ENCODE results near the gene TRIM66.
A peak's percentile ranks its signal among the peaks of the same experiment; 100 is the strongest.
"Not testable (repeated sequence)": the region's sequence is repeated elsewhere in the genome, so short reads cannot be mapped to it uniquely, and the experiment has no call there.

The TRIM66 gene

GRCh38 chr11:8691601-8692000 lies 9.1 kb upstream of the TRIM66 start:
- DNase-seq (ENCODE audit: low read depth), result no peak

- no peak for DNase-seq (ENCODE audit: low read depth)
Measured at GRCh38 chr11:8690374-8691342, 8.2 kb upstream of the TRIM66 start.

GRCh38 chr11:8689726-8690255 lies 7.3 kb upstream of the TRIM66 start:
- DNase-seq (ENCODE audit: low read depth), result no peak

- DNase-seq (ENCODE audit: low read depth), result peak; percentile 66
Measured at GRCh38 chr11:8688414-8689362, 6.2 kb upstream of the TRIM66 start.

GRCh38 chr11:8686325-8686724 lies 3.9 kb upstream of the TRIM66 start:
- no peak for DNase-seq (ENCODE audit: low read depth)

GRCh38 chr11:8685820-8686219 lies 3.4 kb upstream of the TRIM66 start:
- DNase-seq (ENCODE audit: low read depth), result no peak

- no peak for DNase-seq (ENCODE audit: low read depth)
Measured at GRCh38 chr11:8685306-8685705, 2.8 kb upstream of the TRIM66 start.

GRCh38 chr11:8684600-8685290 lies 2.3 kb upstream of the TRIM66 start:
- DNase-seq (ENCODE audit: low read depth), result no peak

- no peak for DNase-seq (ENCODE audit: low read depth)
Measured at GRCh38 chr11:8683115-8683807, 796 bp upstream of the TRIM66 start.

GRCh38 chr11:8681837-8682302 lies 595 bp downstream of the TRIM66 start:
- DNase-seq (ENCODE audit: low read depth), result no peak

GRCh38 chr11:8679006-8679405 lies 3.5 kb downstream of the TRIM66 start:
- no peak for DNase-seq (ENCODE audit: low read depth)

- DNase-seq (ENCODE audit: low read depth), result no peak
Measured at GRCh38 chr11:8676458-8676857, 6.0 kb downstream of the TRIM66 start.

GRCh38 chr11:8674859-8675258 lies 7.6 kb downstream of the TRIM66 start:
- DNase-seq (ENCODE audit: low read depth), result no peak

- no peak for DNase-seq (ENCODE audit: low read depth)
Measured at GRCh38 chr11:8672346-8672745, 10.1 kb downstream of the TRIM66 start.

GRCh38 chr11:8671651-8672062 lies 10.8 kb downstream of the TRIM66 start:
- no peak for DNase-seq (ENCODE audit: low read depth)

GRCh38 chr11:8671193-8671612 lies 11.3 kb downstream of the TRIM66 start:
- DNase-seq (ENCODE audit: low read depth), result no peak

- DNase-seq (ENCODE audit: low read depth), result not testable (repeated sequence)
Measured at GRCh38 chr11:8670081-8670480, 12.4 kb downstream of the TRIM66 start.

- no peak for DNase-seq (ENCODE audit: low read depth)
Measured at GRCh38 chr11:8665222-8665621, 17.2 kb downstream of the TRIM66 start.

- no peak for DNase-seq (ENCODE audit: low read depth)
Measured at GRCh38 chr11:8661001-8661795, 21.3 kb downstream of the TRIM66 start.
